AG04450 (cell line): Measurements from ENCODE around the gene DCDC2C. TPM values are rescaled to one million over a fixed set of nuclear protein-coding genes. Genes with fewer than 3 reads are reported as not detected.

Source experiments
- CTCF ChIA-PET: fragments of 300-600, 350-600 bp; formaldehyde crosslinking; extraction: SDS; loops from one replicate; lab custom pipeline; 2022; ENCODE audit warnings: antibody characterized with exemption, inconsistent platforms; lab: Charles Lee
- POLR2A ChIA-PET: fragments of 350-600 bp; formaldehyde crosslinking; extraction: SDS; loops from one replicate; lab custom pipeline; 2021; ENCODE audit warnings: antibody characterized with exemption, inconsistent platforms; lab: Yijun Ruan, JAX
- DNase-seq: peaks from one replicate; pipeline ENCODE4 v3.0.0-alpha.2; 2011; ENCODE audit warnings: low read depth, low spot score
- H3K27ac ChIP-seq: one replicate; pipeline ENCODE4 v1.5.1; 2012; ENCODE audit warnings: low read depth, low read length, control low read depth
- H3K27me3 ChIP-seq: one replicate; pipeline ENCODE4 v1.6.0; 2012; ENCODE audit warnings: low read length; ENCODE audit not compliant: control insufficient read depth, insufficient read depth
- H3K4me3 ChIP-seq: 2 replicates; pipeline ENCODE4 v1.5.1; 2011; ENCODE audit warnings: mild to moderate bottlenecking, low read depth, low read length, control low read depth
- H3K9me3 ChIP-seq: 2 replicates; pipeline ENCODE4 v1.5.1; 2012; ENCODE audit warnings: low read length; ENCODE audit not compliant: control insufficient read depth, insufficient read depth
- CTCF ChIP-seq: IDR thresholded peaks from 2 replicates; pipeline ENCODE4 v1.5.1; 2011; ENCODE audit warnings: low read depth, low read length, control low read depth, inconsistent platforms
- polyA plus RNA-seq: library from polyadenylated mRNA; depleted of rRNA; stranded (reverse); fragments of >200 nt; gene quantifications from 2 replicates; pipeline ENCODE4 v1.2.3, GENCODE V29; 2011

DCDC2C gene
- polyA plus RNA-seq, 1 experiment, result not detected

GRCh38 chr2:3728104-3729054 lies 25.0 kb downstream of the DCDC2C start:
- Histone ChIP-seq H3K27me3 (peaks cover 2% of the 10 kb centered on the region), H3K4me3 (peak overlapping the region; percentile 36), H3K9me3 (no peaks in the 10 kb centered on the region; the same call in 1 of the 2 replicates), H3K27ac (no peak overlapping the region)
- DNase-seq, result peak; percentile 26
- POLR2A ChIA-PET, result no interaction called here
- CTCF ChIA-PET, result interaction anchor here (0.6 to 5.2 kb wide), 35 partner anchors 9 to 1639 kb away, joined by 3 to 142 read pairs (median 9); no protein-coding TSS in a partner anchor
- peak; percentile 61 for TF ChIP-seq CTCF

GRCh38 chr2:3729055-3729448 lies 25.7 kb downstream of the DCDC2C start:
- DNase-seq, result no peak
- H3K27me3 ChIP-seq, result no peaks in the 10 kb centered on the region
- ChIA-PET CTCF (interaction anchor here (0.6 to 5.2 kb wide), 26 partner anchors 8 to 230 kb away, joined by 3 to 142 read pairs (median 10); no protein-coding TSS in a partner anchor), POLR2A (no interaction called here)
- no peaks in the 10 kb centered on the region; the same call in 1 of the 2 replicates for H3K9me3 ChIP-seq
- TF ChIP-seq CTCF, result no peak
- no peak overlapping the region for H3K27ac ChIP-seq
- H3K4me3 ChIP-seq, result no peak overlapping the region

- Histone ChIP-seq H3K27me3 (no peaks in the 10 kb centered on the region), H3K4me3 (no peak overlapping the region), H3K27ac (no peak overlapping the region), H3K9me3 (no peaks in the 10 kb centered on the region; the same call in 1 of the 2 replicates)
- CTCF ChIA-PET, result interaction anchor here (1.1 to 5.2 kb wide), 8 partner anchors 9 to 230 kb away, joined by 4 to 142 read pairs (median 10); no protein-coding TSS in a partner anchor
- POLR2A ChIA-PET, result no interaction called here
- TF ChIP-seq CTCF, result no peak
- no peak for DNase-seq
Measured at GRCh38 chr2:3729786-3730185, 26.4 kb downstream of the DCDC2C start.

- H3K27ac ChIP-seq, result no peak overlapping the region
- DNase-seq, result no peak
- no peak overlapping the region for H3K4me3 ChIP-seq
- ChIA-PET CTCF (interaction anchor here (1.1 to 5.2 kb wide), 5 partner anchors 8 to 96 kb away, joined by 3 to 56 read pairs (median 4); no protein-coding TSS in a partner anchor), POLR2A (no interaction called here)
- H3K27me3 ChIP-seq, result peaks cover 3% of the 10 kb centered on the region
- no peak for TF ChIP-seq CTCF
- no peaks in the 10 kb centered on the region for H3K9me3 ChIP-seq
Measured at GRCh38 chr2:3730646-3731045, 27.3 kb downstream of the DCDC2C start.
